Measurements from ENCODE around the gene UNC5B.
A peak's percentile ranks its signal among the peaks of the same experiment; 100 is the strongest.

Gene UNC5B

GRCh38 chr10:71302874-71303568, 90.7 kb downstream of the UNC5B start:
- DNase-seq: peak; percentile 26

GRCh38 chr10:71303569-71303907, 91.2 kb downstream of the UNC5B start:
- no peak for DNase-seq

DNA sequence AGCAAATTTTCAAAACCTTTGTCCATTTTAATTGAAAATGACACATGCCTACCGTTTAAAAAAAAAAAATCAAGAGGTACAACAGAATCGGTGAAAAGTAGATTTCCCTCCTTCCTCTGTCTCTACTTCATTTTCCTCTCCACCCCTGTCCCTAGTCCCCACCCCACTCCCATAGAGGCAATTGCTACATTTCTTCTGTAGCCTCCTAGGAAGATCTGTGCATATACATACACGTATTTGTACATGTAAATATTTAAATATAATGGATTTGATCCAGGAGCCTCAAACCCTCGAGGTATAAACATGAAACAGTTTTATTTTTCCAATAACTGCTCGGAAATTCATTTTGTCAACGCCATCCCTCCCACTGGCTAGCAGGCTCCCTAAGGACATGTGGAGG, 92.5 kb downstream of the UNC5B start:
- no peak for DNase-seq

DNA sequence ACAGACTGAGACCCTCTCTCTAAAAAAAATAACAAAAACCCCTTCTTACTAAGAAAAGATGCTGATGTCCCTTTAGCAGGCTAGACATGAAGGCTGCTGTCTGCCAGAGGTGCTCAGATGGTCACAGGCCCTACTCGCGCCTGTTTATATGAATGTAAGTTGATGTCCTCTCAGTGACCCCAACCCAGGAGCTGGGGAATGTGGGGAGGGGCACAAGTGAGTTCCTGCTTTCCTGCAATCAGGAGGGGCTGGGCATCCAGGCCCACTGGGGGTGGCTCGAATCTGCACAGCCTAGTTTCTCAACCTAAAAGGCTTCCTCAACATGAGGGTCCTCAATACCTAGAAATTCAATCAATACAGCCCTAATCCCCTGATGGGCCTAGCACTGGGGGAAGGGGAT, 94.6 kb downstream of the UNC5B start:
- DNase-seq: no peak

GRCh38 chr10:71307469-71308085, 95.2 kb downstream of the UNC5B start:
- DNase-seq: no peak

DNA sequence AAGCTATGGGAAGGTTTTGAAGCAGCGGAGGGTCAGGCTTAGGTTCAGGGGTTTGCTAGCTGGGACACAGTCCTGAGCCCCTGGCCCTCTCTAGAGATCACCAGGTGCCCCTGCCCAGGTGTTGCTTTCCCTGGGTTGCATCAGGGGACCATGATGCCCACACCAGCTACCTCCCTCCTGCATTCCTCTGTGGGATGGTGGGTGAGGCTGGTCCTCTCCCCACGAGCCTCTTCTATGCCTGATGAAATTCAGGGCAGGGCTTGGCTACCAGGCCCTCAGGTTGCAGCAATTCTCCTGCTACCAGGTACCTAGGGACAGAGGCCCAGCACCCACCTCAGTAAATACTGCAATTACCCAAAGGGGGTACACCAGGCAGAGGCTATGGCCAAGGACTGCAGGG, 95.9 kb downstream of the UNC5B start:
- DNase-seq: no peak

DNA sequence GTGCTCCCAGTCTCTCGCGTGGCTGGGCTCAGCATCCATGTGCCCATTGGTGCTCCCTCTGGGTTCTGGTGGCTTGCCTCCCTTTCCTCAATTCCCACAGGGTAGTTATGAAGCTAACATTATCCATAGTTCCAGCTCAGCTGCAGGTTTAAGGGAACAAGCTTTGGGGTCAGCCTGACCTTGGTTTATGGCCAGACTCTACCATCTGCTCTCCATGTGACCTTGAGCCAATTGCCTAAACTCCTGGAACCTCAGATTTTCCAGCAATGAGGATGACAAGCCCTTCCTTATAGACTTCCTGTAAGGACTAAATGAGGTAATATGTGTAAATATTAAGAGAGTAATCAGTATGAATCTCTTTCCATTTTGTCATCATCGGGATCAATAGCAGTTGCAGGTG, 96.6 kb downstream of the UNC5B start:
- no peak for DNase-seq

GRCh38 chr10:71309919-71310318, 97.5 kb downstream of the UNC5B start:
- DNase-seq: no peak

- DNase-seq: no peak
Measured at GRCh38 chr10:71312220-71312619, 99.8 kb downstream of the UNC5B start.

DNA sequence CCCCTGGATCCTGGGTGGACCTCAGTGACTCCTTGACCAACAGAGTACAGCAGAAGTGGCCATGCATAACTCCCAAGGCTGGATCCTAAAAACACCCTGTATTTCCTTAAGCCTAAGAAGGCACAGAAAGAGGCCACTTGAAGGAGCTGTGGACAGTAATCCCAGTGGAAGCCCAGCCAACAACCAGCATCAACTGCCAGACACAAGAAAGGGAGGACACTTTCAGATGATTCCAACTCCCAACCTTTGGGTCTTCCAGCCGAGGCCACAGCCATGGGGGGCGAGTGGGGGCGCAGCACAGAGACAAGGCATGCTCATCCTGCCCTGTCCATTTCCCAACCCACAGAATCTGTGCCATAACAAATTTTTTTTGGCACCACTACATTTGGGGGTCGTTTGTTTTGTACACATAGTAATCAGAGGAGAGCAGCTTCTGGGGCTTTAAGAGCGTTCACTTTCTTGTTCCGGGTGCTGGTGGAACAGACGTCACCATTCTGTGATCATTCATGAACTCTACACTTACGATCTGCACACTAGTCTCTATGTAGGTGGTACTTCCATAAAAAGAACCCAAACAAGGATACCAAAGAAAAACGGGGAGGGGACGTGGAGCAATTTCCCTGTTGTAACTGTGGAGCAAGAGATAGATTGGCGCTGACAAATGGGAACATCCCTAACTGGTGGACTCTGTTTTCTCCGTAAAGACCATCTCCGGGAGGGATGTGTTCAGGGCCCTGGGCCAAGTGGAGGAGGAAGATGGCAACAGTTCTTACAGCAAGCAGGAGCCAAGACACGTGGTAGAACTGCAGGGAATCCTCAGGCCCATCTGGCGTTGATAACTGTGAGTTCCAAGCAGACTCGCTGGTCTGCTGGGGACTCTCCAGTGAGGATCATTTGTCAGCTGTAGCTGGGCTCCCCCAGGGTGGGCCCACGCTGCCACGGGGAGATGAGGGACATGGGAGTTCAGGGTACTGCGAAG, 100.7 kb downstream of the UNC5B start:
- DNase-seq: no peak

- no peak for DNase-seq
Measured at GRCh38 chr10:71314028-71314693, 101.8 kb downstream of the UNC5B start.

DNA sequence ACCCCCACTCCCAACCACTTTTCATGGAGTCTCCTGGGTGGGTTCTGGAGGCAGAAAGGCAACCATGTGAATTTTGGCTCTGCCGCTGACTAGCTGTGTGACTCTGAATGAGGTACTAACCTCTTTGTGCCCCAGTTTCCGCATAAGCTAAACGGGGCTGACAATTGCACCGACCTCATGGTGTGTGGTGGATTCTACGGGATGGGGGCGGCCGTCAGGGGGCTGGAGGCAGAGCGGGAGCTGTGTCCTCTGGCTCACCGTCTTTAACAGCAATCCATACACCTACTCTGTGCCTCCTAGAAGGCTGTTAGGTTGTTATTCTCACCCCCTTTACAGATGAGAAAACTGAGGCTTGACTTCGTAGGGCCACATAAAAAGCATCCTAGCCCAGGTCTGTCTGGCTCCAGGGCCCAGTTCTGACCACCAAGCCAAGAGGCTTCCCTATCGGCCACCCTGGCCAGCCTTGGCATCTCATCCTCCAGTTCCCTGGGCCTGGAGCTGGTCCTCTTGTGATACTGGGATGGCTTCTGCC, 102.4 kb downstream of the UNC5B start:
- no peak for DNase-seq

DNA sequence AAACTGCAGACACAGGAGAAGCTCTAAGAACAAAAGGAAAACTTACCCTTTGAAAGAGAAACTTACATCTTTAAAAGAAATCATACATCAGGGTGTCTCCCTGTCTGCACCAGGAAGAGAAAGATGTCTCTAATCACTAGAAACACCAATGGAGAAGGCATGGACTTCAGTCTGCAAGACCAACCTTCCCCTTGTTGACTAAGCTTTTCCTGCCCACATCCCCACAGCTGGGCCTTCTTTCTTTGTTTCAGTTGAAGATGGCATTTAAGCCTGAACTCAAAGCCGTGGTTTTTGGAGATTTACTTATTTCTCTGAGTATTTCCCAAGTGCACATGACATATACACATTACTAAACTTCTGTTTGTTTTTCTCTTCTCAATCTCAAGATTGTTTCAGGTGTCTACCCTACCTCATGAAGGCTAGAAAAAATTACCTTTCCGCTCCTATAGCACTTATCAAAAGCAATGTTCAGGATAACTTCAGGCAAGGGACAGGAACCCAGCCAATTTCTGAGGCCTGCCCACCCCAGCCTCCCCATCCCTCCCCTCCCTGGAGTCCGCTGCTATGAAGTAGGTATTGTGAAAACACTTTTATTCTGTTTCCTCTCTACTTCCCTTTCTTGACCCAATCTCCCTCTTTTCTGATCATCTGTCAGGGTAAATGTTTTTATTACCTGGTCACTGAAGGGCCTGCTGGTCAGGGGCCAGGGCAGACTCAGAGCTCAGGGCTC, 103.9 kb downstream of the UNC5B start:
- DNase-seq: no peak

DNA sequence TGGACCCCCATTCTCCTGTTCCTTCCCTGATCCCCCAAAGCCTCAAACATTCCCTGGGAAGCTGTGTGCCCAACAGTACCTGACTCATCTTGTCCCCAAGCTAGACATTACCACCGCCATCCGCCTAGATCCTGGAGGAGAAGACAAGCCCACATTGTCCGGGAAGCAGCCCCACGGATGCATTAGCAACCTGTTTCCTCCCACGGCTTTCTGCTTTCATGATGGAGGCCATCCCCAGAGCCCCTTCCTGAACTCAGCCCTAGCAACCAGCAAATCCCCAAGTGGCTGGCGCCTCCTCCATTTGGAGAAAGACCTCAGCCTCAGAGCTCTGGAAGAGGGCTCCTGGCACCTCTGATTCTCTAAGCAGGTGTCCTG, 104.4 kb downstream of the UNC5B start:
- DNase-seq: no peak

- no peak for DNase-seq
Measured at GRCh38 chr10:71317739-71318138, 105.4 kb downstream of the UNC5B start.

GRCh38 chr10:71319042-71319799, 106.9 kb downstream of the UNC5B start, which contains the start of gene SLC29A3:
TSS of gene SLC29A3 (plus strand) at chr10:71319259. CDS start at chr10:71319310, 51 bp downstream.
- DNase-seq: no peak

- no peak for DNase-seq
Measured at GRCh38 chr10:71319800-71320392, 107.5 kb downstream of the UNC5B start.

DNA sequence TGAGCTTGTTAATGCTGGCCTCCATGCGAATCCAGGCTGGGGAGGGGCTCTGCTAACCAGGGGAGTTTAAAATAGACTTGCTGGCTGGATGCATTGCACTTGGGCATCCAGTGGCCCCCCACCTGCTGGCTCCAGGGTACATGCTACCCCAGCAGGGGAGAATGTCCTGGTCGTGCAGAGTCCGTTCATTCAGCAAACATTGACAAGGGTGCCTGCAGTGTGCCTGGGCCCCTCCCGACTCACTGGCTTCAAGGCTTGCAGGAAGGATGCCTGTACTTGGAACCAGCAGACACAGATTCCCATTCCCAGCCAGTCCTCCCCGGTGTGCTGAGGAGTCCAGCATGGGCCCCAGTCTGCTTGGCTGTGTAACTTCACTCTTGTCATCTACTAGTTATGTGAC, 108.2 kb downstream of the UNC5B start:
- DNase-seq: no peak

- DNase-seq: no peak
Measured at GRCh38 chr10:71321386-71321785, 109.0 kb downstream of the UNC5B start.

DNA sequence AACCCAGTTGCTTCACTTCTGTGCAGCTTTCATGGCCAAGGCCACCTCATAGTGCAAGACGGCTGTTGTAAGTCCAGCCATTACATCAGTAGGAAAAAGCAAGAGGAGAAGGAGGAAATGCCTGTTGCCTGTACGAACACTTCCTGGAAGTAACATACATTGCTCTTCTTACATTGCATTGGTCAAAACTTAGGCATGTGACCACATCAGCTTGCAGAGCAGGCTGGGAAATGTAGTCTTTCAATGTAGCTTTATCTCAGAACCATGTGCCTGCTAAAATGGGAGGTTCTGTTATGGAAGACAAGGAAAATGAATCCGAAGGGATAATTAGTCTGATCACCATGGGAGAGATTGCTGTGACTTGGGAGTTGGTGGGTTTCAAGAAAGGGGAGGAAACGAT, 111.0 kb downstream of the UNC5B start:
- DNase-seq: no peak

GRCh38 chr10:71324743-71325142, 112.4 kb downstream of the UNC5B start:
- DNase-seq: no peak
